Glutamatergic neuron (in vitro differentiated cells): ENCODE data around the gene HK1. TPM values are rescaled to one million over a fixed set of nuclear protein-coding genes. Genes with fewer than 3 reads are reported as not detected.

Experiments
- DNase-seq: peaks from one replicate; pipeline ENCODE4 v3.0.0; 2022
- H3K27ac Mint-ChIP-seq: one replicate; pipeline ENCODE4 v1.8.0; 2020; ENCODE audit warnings: mild to moderate bottlenecking, mixed read lengths, inconsistent platforms; ENCODE audit not compliant: unreplicated experiment
- H3K27me3 Mint-ChIP-seq: one replicate; pipeline ENCODE4 v1.8.0; 2020; ENCODE audit warnings: mild to moderate bottlenecking, moderate library complexity, mixed read lengths, inconsistent platforms; ENCODE audit not compliant: unreplicated experiment
- H3K36me3 Mint-ChIP-seq: one replicate; pipeline ENCODE4 v1.8.0; 2020; ENCODE audit warnings: mild to moderate bottlenecking, mixed read lengths, inconsistent platforms; ENCODE audit not compliant: unreplicated experiment
- H3K4me1 Mint-ChIP-seq: one replicate; pipeline ENCODE4 v1.8.0; 2020; ENCODE audit warnings: mild to moderate bottlenecking, low read depth, mixed read lengths, inconsistent platforms; ENCODE audit not compliant: unreplicated experiment
- H3K4me3 Mint-ChIP-seq: one replicate; pipeline ENCODE4 v1.8.0; 2020; ENCODE audit warnings: mild to moderate bottlenecking, mixed read lengths, inconsistent platforms; ENCODE audit not compliant: unreplicated experiment
- H3K9me3 Mint-ChIP-seq: one replicate; pipeline ENCODE4 v1.8.0; 2020; ENCODE audit warnings: mild to moderate bottlenecking, moderate library complexity, mixed read lengths, inconsistent platforms; ENCODE audit not compliant: unreplicated experiment
- total RNA-seq: library from RNA; stranded (reverse); fragmentation: NEBNext Ultra II Directional; extraction: Animal tissue kit (Norgen Biotek cat#: 25700); gene quantifications from one replicate; pipeline ENCODE4 v1.2.1, GENCODE V29; 2021; ENCODE audit not compliant: unreplicated experiment
- TF ChIP-seq, protein P1 (sequence below): fragments of 200-600 bp; sonication (generic); IDR thresholded peaks from one replicate; pipeline ENCODE4 v1.5.0; 2021; ENCODE audit not compliant: partially characterized antibody, unreplicated experiment

The HK1 gene
- total RNA-seq, 1 donor from 2014 or later = 240 TPM

DNA sequence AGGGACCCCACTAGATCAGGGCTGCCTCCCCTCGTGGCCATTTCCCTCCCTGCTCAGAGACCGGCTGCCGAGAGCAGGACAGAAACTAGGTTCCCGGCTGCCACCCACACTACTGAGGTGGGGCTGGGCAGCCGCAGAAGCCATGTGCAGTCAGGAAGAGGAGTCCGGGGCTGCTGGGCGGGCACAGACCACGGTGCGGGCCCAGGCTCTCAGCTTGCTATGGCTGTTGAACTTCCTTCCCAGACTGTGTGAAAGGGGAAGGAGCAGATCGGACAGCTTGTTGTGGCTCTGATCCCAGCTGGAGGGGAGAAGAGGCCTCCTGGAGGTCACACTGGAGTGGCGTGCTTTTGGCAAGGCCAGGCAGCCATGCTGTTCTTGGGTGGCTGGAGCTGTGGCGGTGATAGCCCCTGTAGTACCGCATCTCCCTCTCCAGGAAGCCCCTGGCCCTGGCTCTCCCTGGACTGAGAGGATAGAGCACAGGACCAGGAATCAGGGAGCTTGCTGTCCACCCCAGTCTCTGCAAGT is 56.8 kb downstream of the HK1 start:
- no peak for DNase-seq
- Mint-ChIP-seq H3K27ac (peak overlapping the region; percentile 50), H3K4me1 (peaks cover 60% of the 10 kb centered on the region), H3K4me3 (no peak overlapping the region), H3K27me3 (peaks cover 7% of the 10 kb centered on the region), H3K9me3 (peaks cover 7% of the 10 kb centered on the region), H3K36me3 (peaks cover 2% of the 10 kb centered on the region)
- TF ChIP-seq, protein P1, sequence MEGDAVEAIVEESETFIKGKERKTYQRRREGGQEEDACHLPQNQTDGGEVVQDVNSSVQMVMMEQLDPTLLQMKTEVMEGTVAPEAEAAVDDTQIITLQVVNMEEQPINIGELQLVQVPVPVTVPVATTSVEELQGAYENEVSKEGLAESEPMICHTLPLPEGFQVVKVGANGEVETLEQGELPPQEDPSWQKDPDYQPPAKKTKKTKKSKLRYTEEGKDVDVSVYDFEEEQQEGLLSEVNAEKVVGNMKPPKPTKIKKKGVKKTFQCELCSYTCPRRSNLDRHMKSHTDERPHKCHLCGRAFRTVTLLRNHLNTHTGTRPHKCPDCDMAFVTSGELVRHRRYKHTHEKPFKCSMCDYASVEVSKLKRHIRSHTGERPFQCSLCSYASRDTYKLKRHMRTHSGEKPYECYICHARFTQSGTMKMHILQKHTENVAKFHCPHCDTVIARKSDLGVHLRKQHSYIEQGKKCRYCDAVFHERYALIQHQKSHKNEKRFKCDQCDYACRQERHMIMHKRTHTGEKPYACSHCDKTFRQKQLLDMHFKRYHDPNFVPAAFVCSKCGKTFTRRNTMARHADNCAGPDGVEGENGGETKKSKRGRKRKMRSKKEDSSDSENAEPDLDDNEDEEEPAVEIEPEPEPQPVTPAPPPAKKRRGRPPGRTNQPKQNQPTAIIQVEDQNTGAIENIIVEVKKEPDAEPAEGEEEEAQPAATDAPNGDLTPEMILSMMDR = no peak

GRCh38 chr10:69335613-69336012 is 57.3 kb downstream of the HK1 start:
- TF ChIP-seq, protein P1 = no peak
- Mint-ChIP-seq H3K4me1 (peaks cover 58% of the 10 kb centered on the region), H3K27ac (peak overlapping the region; percentile 68), H3K4me3 (no peak overlapping the region), H3K36me3 (no peaks in the 10 kb centered on the region), H3K9me3 (peaks cover 7% of the 10 kb centered on the region), H3K27me3 (peaks cover 6% of the 10 kb centered on the region)
- no peak for DNase-seq

DNA sequence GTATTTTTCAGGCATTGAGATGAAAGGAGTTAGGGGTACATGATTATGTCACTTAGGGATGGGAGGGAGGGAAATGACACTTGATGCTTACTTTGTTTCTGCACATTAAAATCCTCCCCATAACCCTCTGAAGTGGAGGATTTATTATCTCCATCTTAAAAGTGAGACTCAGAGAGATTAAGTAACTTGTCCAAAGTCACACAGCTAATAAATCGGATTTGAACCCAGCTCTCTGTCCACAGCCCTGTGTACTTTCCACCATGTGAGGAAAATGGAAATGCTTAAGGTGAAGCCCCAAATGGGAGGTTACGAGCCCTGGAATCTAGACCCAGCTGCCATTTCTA is 58.6 kb downstream of the HK1 start:
- TF ChIP-seq, protein P1 = no peak
- Mint-ChIP-seq H3K4me3 (no peak overlapping the region), H3K27me3 (peaks cover 6% of the 10 kb centered on the region), H3K27ac (peak overlapping the region; percentile 91), H3K9me3 (peaks cover 7% of the 10 kb centered on the region), H3K36me3 (no peaks in the 10 kb centered on the region), H3K4me1 (peaks cover 61% of the 10 kb centered on the region)
- DNase-seq = no peak

- Mint-ChIP-seq H3K27ac (peak overlapping the region; percentile 91), H3K27me3 (peaks cover 10% of the 10 kb centered on the region), H3K9me3 (peaks cover 11% of the 10 kb centered on the region), H3K36me3 (peaks cover 5% of the 10 kb centered on the region), H3K4me1 (peaks cover 61% of the 10 kb centered on the region), H3K4me3 (peak overlapping the region; percentile 18)
- peak; percentile 41 for DNase-seq
- TF ChIP-seq, protein P1 = no peak
Observed at GRCh38 chr10:69337296-69338132, 59.2 kb downstream of the HK1 start.

- peak overlapping the region; percentile 71 for H3K4me3 Mint-ChIP-seq
- peaks cover 11% of the 10 kb centered on the region for H3K9me3 Mint-ChIP-seq
- H3K36me3 Mint-ChIP-seq = peaks cover 7% of the 10 kb centered on the region
- H3K27ac Mint-ChIP-seq = peak overlapping the region; percentile 91
- H3K4me1 Mint-ChIP-seq = peaks cover 55% of the 10 kb centered on the region
- H3K27me3 Mint-ChIP-seq = peaks cover 10% of the 10 kb centered on the region
- TF ChIP-seq, protein P1 = no peak
- DNase-seq = no peak
Observed at GRCh38 chr10:69338133-69338456, 59.8 kb downstream of the HK1 start.
